HG03097 (cell line): Measurements from ENCODE around the gene EIF5A2.
A peak's percentile ranks its signal among the peaks of the same experiment; 100 is the strongest.
"Not testable (repeated sequence)": the region's sequence is repeated elsewhere in the genome, so short reads cannot be mapped to it uniquely, and the experiment has no call there.

ENCODE experiments used
- ATAC-seq: cut with Tn5 transposase; IDR thresholded peaks from one replicate; pipeline ENCODE4 v1.9.1; 2021; ENCODE audit not compliant: unreplicated experiment, low FRiP score

Gene EIF5A2

GRCh38 chr3:170897199-170897598 lies 11.2 kb downstream of the EIF5A2 start:
- ATAC-seq = not testable (repeated sequence)

- ATAC-seq = no peak
These were observed 11.7 kb downstream of the EIF5A2 start for GRCh38 chr3:170896781-170897180.

GRCh38 chr3:170896333-170896732 lies 12.1 kb downstream of the EIF5A2 start:
- ATAC-seq = not testable (repeated sequence)

- no peak for ATAC-seq
These were observed 14.5 kb downstream of the EIF5A2 start for GRCh38 chr3:170893895-170894294.

- no peak for ATAC-seq
These were observed 18.8 kb downstream of the EIF5A2 start for GRCh38 chr3:170889630-170890029.

GRCh38 chr3:170889132-170889531 lies 19.3 kb downstream of the EIF5A2 start:
- ATAC-seq = no peak

GRCh38 chr3:170884109-170884930 lies 24.1 kb downstream of the EIF5A2 start:
- not testable (repeated sequence) for ATAC-seq

GRCh38 chr3:170878688-170879087 lies 29.7 kb downstream of the EIF5A2 start:
- ATAC-seq = not testable (repeated sequence)

- ATAC-seq = not testable (repeated sequence)
These were observed 31.1 kb downstream of the EIF5A2 start for GRCh38 chr3:170877311-170877710.

- no peak for ATAC-seq
These were observed 31.9 kb downstream of the EIF5A2 start for GRCh38 chr3:170876537-170876936.

GRCh38 chr3:170869645-170870593 lies 38.5 kb downstream of the EIF5A2 start, which contains the start of gene RPL22L1:
TSS of gene RPL22L1 (minus strand) at chr3:170870195. CDS start at chr3:170870167, 28 bp downstream.
- peak; percentile 96 for ATAC-seq

- ATAC-seq = no peak
These were observed 39.2 kb downstream of the EIF5A2 start for GRCh38 chr3:170869239-170869590.

- no peak for ATAC-seq
These were observed 39.7 kb downstream of the EIF5A2 start for GRCh38 chr3:170868577-170869238.

GRCh38 chr3:170867143-170867937 lies 41.1 kb downstream of the EIF5A2 start:
- ATAC-seq = no peak

- ATAC-seq = no peak
These were observed 41.9 kb downstream of the EIF5A2 start for GRCh38 chr3:170866499-170866898.

GRCh38 chr3:170865209-170866094 lies 43.0 kb downstream of the EIF5A2 start:
- ATAC-seq = no peak

GRCh38 chr3:170864525-170865208 lies 43.8 kb downstream of the EIF5A2 start:
- no peak for ATAC-seq

- ATAC-seq = no peak
These were observed 44.6 kb downstream of the EIF5A2 start for GRCh38 chr3:170863816-170864215.
